Stimulated activated naive CD8-positive, alpha-beta T cell treated with anti-CD3 and anti-CD28 coated beads, Interleukin-15, Interleukin-2, amounts not matched to agents 100 ng/mL and 50 ng/mL, for 24 hours (primary cell): ENCODE data around the gene TMEM203.

ENCODE experiments used
- H3K27ac Mint-ChIP-seq: one replicate; pipeline ENCODE4 v1.8.0; 2021; ENCODE audit warnings: mild to moderate bottlenecking, mixed read lengths
- H3K27me3 Mint-ChIP-seq: one replicate; pipeline ENCODE4 v1.8.0; 2021; ENCODE audit warnings: mixed read lengths
- H3K36me3 Mint-ChIP-seq: one replicate; pipeline ENCODE4 v1.8.0; 2021; ENCODE audit warnings: low read depth, mixed read lengths
- H3K4me1 Mint-ChIP-seq: one replicate; pipeline ENCODE4 v1.8.0; 2021; ENCODE audit warnings: low read depth, mixed read lengths
- H3K4me3 Mint-ChIP-seq: one replicate; pipeline ENCODE4 v1.8.0; 2021; ENCODE audit warnings: mild to moderate bottlenecking, mixed read lengths
- H3K9me3 Mint-ChIP-seq: one replicate; pipeline ENCODE4 v1.8.0; 2021; ENCODE audit warnings: mixed read lengths

TMEM203 gene

GRCh38 chr9:137199411-137200121 is 5.9 kb downstream of the TMEM203 start:
- Mint-ChIP-seq H3K4me3 (peak overlapping the region; percentile 74), H3K4me1 (peaks cover 32% of the 10 kb centered on the region), H3K36me3 (no peaks in the 10 kb centered on the region), H3K9me3 (no peaks in the 10 kb centered on the region), H3K27ac (peak overlapping the region; percentile 61), H3K27me3 (no peaks in the 10 kb centered on the region)

- no peak overlapping the region for H3K4me3 Mint-ChIP-seq
- no peaks in the 10 kb centered on the region for H3K27me3 Mint-ChIP-seq
- no peaks in the 10 kb centered on the region for H3K9me3 Mint-ChIP-seq
- no peaks in the 10 kb centered on the region for H3K36me3 Mint-ChIP-seq
- no peak overlapping the region for H3K27ac Mint-ChIP-seq
- H3K4me1 Mint-ChIP-seq, result peaks cover 26% of the 10 kb centered on the region
Observed at GRCh38 chr9:137198902-137199283, 6.6 kb downstream of the TMEM203 start.

- no peaks in the 10 kb centered on the region for H3K36me3 Mint-ChIP-seq
- H3K27me3 Mint-ChIP-seq, result no peaks in the 10 kb centered on the region
- no peaks in the 10 kb centered on the region for H3K9me3 Mint-ChIP-seq
- H3K4me1 Mint-ChIP-seq, result peaks cover 20% of the 10 kb centered on the region
- H3K4me3 Mint-ChIP-seq, result peak overlapping the region; percentile 35
- H3K27ac Mint-ChIP-seq, result no peak overlapping the region
Observed at GRCh38 chr9:137198051-137198901, 7.2 kb downstream of the TMEM203 start.

DNA sequence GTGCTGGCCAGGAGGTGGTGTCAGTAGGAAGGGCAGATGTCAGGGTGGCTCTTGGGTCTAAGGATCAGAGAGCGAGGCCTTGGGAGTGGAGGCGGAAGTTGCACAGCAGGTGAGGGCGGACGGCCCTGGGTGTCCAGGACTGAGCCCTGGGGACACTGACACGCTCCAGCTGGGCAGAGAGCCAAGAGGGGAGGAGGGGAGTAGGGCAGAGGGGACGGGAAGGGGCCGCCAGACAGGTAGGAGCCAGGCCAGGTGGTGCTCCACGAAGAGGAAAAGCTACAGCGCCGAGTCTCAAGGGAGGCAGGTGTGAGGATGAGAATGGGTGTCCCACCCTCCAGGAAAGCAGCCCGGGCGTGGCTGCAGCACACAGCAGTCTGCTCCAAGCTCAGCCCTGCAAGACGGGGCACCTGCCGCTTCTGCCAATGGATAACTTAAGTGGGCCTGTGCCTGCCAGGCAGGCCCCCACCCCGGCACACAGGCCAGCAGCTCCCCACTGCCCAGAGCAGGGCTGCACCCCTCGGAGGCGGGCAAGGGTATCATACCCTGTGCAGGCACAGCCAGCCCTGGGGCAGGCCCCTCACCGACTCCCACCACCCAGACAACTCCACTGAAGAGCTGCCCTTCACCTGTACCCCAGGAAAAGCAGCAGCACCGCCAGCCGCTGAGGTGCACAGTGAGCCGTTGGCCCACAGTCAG is 9.8 kb downstream of the TMEM203 start:
- no peaks in the 10 kb centered on the region for H3K36me3 Mint-ChIP-seq
- peaks cover 11% of the 10 kb centered on the region for H3K4me1 Mint-ChIP-seq
- no peak overlapping the region for H3K4me3 Mint-ChIP-seq
- H3K27me3 Mint-ChIP-seq, result no peaks in the 10 kb centered on the region
- no peaks in the 10 kb centered on the region for H3K9me3 Mint-ChIP-seq
- H3K27ac Mint-ChIP-seq, result no peak overlapping the region

- H3K27ac Mint-ChIP-seq, result no peak overlapping the region
- H3K36me3 Mint-ChIP-seq, result no peaks in the 10 kb centered on the region
- H3K9me3 Mint-ChIP-seq, result no peaks in the 10 kb centered on the region
- peaks cover 14% of the 10 kb centered on the region for H3K4me1 Mint-ChIP-seq
- no peak overlapping the region for H3K4me3 Mint-ChIP-seq
- H3K27me3 Mint-ChIP-seq, result no peaks in the 10 kb centered on the region
Observed at GRCh38 chr9:137194909-137195308, 10.5 kb downstream of the TMEM203 start.

DNA sequence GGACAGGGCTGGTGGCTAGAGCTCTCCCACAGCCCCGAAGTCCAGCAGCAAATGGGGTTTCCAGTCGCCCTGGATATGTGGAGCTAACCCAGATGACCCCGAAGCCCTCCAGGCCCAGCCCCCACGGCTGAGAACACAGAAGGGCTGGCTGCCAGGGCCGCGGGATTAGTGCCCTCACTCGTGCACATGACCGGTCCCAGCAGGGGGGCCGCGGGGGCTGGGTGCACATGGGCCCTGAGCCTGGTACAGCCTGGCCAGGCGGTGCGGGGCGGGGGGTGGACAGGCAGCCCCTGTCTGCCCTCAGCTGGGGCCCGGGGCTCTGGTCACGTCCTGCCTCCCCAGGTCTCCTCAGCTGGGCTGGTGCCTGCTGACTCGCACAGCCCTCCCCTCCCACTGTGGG is 11.1 kb downstream of the TMEM203 start:
- H3K36me3 Mint-ChIP-seq, result no peaks in the 10 kb centered on the region
- no peaks in the 10 kb centered on the region for H3K9me3 Mint-ChIP-seq
- no peak overlapping the region for H3K4me3 Mint-ChIP-seq
- H3K4me1 Mint-ChIP-seq, result peaks cover 16% of the 10 kb centered on the region
- H3K27me3 Mint-ChIP-seq, result no peaks in the 10 kb centered on the region
- no peak overlapping the region for H3K27ac Mint-ChIP-seq

GRCh38 chr9:137193771-137194170 is 11.7 kb downstream of the TMEM203 start:
- Mint-ChIP-seq H3K27ac (no peak overlapping the region), H3K4me1 (peaks cover 22% of the 10 kb centered on the region), H3K36me3 (no peaks in the 10 kb centered on the region)

GRCh38 chr9:137192859-137193258 is 12.6 kb downstream of the TMEM203 start:
- Mint-ChIP-seq H3K4me1 (peaks cover 18% of the 10 kb centered on the region), H3K27me3 (no peaks in the 10 kb centered on the region), H3K27ac (no peak overlapping the region), H3K36me3 (no peaks in the 10 kb centered on the region), H3K4me3 (no peak overlapping the region), H3K9me3 (no peaks in the 10 kb centered on the region)

More at GRCh38 chr9:137193771-137194170, 11.7 kb downstream of the TMEM203 start:
- no peaks in the 10 kb centered on the region for H3K27me3 Mint-ChIP-seq
- no peak overlapping the region for H3K4me3 Mint-ChIP-seq
- no peaks in the 10 kb centered on the region for H3K9me3 Mint-ChIP-seq

GRCh38 chr9:137192448-137192780 is 13.0 kb downstream of the TMEM203 start:
- H3K27me3 Mint-ChIP-seq, result no peaks in the 10 kb centered on the region
- H3K27ac Mint-ChIP-seq, result no peak overlapping the region
- peaks cover 21% of the 10 kb centered on the region for H3K4me1 Mint-ChIP-seq
- no peak overlapping the region for H3K4me3 Mint-ChIP-seq
- no peaks in the 10 kb centered on the region for H3K36me3 Mint-ChIP-seq
- no peaks in the 10 kb centered on the region for H3K9me3 Mint-ChIP-seq

DNA sequence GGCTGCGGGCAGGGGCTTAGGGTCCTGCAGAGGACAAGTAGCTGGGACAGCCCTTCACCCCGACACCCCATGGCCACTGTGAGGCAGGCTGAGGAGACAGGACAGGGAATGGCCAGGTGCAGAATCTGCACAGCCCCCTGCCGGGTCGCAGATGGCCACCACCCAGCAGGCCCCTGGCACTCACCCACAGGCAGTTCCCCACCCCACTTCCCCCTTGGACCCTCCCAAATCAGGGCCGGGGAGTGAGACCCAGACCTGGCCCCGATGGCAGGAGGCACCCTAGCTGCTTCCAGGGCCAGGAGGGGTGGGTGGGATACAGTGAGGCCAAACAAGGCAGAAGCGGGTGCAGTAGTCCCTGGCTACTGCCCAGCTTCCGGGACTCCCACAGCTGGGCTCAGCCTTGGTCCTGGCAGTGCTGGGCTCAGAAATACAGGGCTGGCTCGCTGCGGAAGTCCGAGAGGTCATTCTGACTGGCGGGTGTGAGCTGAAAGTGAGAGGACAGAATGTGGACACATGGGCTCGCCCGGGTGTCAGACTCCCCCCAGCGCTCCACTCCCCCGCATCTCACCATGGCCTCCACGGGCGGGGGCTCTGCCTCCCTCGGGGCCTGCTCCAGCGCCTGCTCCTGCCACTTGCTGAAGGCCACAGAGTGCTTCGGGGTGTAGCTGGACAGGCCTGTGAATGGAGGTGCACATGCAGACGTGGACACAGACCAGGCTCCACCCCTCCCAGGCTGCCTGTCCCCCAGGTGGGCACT is 13.6 kb downstream of the TMEM203 start:
- Mint-ChIP-seq H3K4me1 (peaks cover 27% of the 10 kb centered on the region), H3K4me3 (no peak overlapping the region), H3K36me3 (no peaks in the 10 kb centered on the region), H3K9me3 (no peaks in the 10 kb centered on the region), H3K27ac (no peak overlapping the region), H3K27me3 (no peaks in the 10 kb centered on the region)

GRCh38 chr9:137191245-137191644 is 14.2 kb downstream of the TMEM203 start:
- Mint-ChIP-seq H3K36me3 (no peaks in the 10 kb centered on the region), H3K9me3 (no peaks in the 10 kb centered on the region), H3K4me1 (peaks cover 33% of the 10 kb centered on the region), H3K27me3 (no peaks in the 10 kb centered on the region), H3K27ac (no peak overlapping the region), H3K4me3 (no peak overlapping the region)

DNA sequence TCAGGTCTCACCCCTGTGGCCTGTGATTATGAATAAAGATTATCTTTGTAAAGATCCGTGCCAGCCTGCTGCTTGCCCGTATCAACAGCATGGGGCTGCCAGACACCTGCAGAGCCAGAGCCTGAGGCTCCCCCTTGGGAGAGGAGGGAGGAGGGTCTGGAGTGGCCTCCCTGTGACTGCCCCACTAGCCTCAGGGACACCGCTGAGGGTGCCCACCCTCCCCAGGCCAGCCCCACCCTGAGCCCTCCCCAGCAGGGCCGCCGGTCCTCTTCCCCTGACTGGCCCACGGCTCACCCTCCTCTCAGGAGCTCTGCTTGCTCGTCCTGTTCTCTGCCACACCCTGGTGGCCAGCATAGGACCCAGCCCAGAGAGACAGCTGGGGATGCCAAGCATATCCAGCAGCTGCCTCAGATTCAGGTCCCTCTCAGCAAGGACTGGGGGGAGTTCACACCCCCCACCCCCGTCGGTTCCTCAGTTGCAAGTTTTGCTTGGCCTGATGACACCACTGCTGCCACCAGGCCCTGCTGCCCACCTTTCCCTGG is 15.1 kb downstream of the TMEM203 start:
- H3K27me3 Mint-ChIP-seq, result no peaks in the 10 kb centered on the region
- H3K4me1 Mint-ChIP-seq, result peaks cover 36% of the 10 kb centered on the region
- H3K27ac Mint-ChIP-seq, result peak overlapping the region; percentile 65
- peaks cover 2% of the 10 kb centered on the region for H3K36me3 Mint-ChIP-seq
- peak overlapping the region; percentile 95 for H3K4me3 Mint-ChIP-seq
- no peaks in the 10 kb centered on the region for H3K9me3 Mint-ChIP-seq

- peak overlapping the region; percentile 95 for H3K4me3 Mint-ChIP-seq
- H3K36me3 Mint-ChIP-seq, result peaks cover 4% of the 10 kb centered on the region
- H3K27me3 Mint-ChIP-seq, result no peaks in the 10 kb centered on the region
- H3K4me1 Mint-ChIP-seq, result peaks cover 36% of the 10 kb centered on the region
- peak overlapping the region; percentile 93 for H3K27ac Mint-ChIP-seq
- no peaks in the 10 kb centered on the region for H3K9me3 Mint-ChIP-seq
Observed at GRCh38 chr9:137189297-137190295, 15.9 kb downstream of the TMEM203 start.
